SH-SY5Y (cell line): ENCODE data around the gene DTYMK.

Experiments
- GATA2 ChIP-seq: IDR thresholded peaks from 2 replicates; pipeline ENCODE4 v1.6.1; 2011; ENCODE audit warnings: mild to moderate bottlenecking, low read depth, low read length
- GATA3 ChIP-seq: IDR thresholded peaks from 2 replicates; pipeline ENCODE4 v1.6.1; 2011; ENCODE audit warnings: low read depth, mild to moderate bottlenecking, low read length, moderate library complexity

Gene DTYMK

DNA sequence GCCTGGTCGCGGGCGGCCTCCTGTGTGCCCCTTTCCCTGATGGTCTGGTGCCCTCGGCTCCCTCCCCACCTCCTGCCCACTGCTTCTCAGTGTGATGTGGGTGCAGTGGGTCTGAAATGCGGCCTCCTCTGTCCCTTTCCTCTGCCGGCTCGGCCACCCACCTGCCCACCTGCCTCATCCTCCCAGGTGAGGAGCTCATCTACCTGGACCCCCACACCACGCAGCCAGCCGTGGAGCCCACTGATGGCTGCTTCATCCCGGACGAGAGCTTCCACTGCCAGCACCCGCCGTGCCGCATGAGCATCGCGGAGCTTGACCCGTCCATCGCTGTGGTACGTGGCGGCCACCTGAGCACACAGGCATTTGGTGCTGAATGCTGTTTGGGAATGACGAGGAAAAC is 18.3 kb downstream of the DTYMK start:
- TF ChIP-seq GATA3, result no peak
- no peak for TF ChIP-seq GATA2

DNA sequence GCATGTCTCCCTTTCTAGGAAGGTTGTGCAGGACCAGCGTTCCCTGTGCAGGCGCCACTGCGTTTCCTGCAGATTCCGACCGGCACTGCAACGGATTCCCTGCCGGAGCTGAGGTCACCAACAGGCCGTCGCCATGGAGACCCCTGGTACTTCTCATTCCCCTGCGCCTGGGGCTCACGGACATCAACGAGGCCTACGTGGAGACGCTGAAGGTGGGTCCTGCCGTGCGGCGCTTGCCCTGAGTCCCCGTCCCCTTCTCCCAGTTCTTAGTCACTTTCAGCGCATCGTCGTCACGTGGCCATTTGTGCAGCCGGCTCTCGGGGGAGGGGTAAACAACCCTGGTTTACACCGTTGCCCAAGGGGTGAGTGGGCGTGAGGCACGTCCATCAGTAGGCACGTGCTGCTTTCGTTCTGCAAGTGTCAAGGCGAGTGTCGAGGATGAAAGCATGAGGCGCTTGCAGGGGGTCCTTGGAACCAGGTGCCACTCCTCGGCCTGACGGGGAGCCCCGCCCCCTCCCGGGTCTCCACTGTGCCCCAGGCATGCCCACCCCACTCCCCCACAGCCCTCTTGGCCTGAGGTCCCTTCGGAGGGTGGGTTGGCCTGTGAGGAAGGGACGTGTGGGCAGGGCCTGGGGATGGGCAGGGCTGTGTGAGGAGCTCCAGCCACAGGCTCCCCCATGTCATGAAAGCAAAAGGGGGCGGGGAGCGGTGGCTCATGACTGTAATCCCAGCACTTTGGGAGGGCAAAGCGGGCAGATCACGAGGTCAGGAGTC is 19.8 kb downstream of the DTYMK start:
- TF ChIP-seq GATA3 (no peak), GATA2 (no peak)

- TF ChIP-seq GATA3 (no peak), GATA2 (no peak)
Measured at GRCh38 chr2:241665731-241666440, 20.7 kb downstream of the DTYMK start.

- TF ChIP-seq GATA3, result no peak
- no peak for TF ChIP-seq GATA2
Measured at GRCh38 chr2:241660593-241661213, 25.9 kb downstream of the DTYMK start.

- TF ChIP-seq GATA3 (no peak), GATA2 (no peak)
Measured at GRCh38 chr2:241659150-241659739, 27.4 kb downstream of the DTYMK start.

GRCh38 chr2:241658296-241658695 is 28.3 kb downstream of the DTYMK start:
- TF ChIP-seq GATA3 (no peak), GATA2 (no peak)

GRCh38 chr2:241657786-241658254 is 28.8 kb downstream of the DTYMK start:
- TF ChIP-seq GATA3, result no peak
- TF ChIP-seq GATA2, result no peak

DNA sequence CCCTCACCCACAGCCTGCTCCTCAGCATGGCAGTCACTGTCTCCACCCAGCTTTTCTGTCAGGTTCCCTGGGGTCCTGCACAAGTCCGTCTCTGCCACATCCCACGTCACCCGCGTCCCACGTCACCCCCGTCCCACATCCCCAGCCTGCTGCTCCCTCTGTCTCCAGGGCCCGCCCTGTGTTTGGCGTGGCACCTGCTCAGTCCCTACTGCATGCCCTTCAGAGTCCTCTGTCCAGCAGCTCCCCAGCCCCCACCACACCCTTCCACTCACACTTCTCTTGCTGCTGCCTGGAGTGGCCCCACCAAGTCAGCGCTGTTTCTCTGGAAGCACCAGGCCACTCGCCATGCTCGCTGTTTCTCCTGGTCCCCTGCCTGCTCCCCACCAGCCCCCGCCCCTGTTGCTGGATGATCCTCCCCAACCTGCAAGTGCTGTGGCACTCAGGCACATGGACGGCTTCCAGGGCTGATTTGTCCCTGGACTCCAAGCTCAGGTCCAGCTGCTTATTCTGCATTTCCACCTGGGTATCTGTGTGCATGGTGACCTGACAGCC is 30.3 kb downstream of the DTYMK start:
- TF ChIP-seq GATA3 (no peak), GATA2 (no peak)

DNA sequence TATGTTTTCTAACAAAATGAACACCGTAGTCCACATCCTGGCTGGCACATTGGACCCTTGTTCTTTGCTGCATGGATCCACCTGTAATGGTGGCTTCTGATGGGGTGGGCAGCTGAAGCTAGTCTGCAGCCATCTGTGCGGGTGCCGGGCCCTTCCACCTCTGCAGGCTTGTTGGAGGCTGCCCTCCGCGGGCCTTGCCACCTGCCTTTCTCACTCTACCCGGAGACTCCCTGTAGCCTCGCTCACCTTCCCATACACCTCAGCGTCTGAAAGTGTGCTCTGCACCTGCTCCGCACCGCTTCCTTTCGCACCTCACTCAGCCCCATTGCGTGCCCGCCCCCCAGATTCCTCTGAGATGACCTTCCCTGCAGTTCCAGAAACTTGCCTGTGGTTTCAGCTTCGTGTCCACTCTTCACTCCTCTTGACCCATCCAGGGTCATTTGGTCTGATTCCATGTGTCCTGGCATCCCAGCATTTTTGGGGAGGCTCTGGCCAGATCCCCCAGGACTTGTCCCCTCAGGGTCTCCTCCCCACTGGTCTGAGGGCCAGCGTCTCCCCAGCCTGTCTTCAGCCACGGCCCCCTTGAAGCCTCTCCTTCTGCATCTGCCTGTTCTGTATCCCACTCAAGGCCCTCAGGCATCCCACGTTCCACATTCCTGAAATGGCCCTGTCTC is 31.0 kb downstream of the DTYMK start:
- TF ChIP-seq GATA2, result no peak
- no peak for TF ChIP-seq GATA3

- no peak for TF ChIP-seq GATA2
- TF ChIP-seq GATA3, result no peak
Measured at GRCh38 chr2:241654551-241654950, 32.1 kb downstream of the DTYMK start.

GRCh38 chr2:241653210-241653750 is 33.3 kb downstream of the DTYMK start:
- TF ChIP-seq GATA2 (no peak), GATA3 (no peak)

GRCh38 chr2:241652722-241653121 is 33.9 kb downstream of the DTYMK start:
- TF ChIP-seq GATA2 (no peak), GATA3 (no peak)

GRCh38 chr2:241652142-241652541 is 34.5 kb downstream of the DTYMK start:
- no peak for TF ChIP-seq GATA2

DNA sequence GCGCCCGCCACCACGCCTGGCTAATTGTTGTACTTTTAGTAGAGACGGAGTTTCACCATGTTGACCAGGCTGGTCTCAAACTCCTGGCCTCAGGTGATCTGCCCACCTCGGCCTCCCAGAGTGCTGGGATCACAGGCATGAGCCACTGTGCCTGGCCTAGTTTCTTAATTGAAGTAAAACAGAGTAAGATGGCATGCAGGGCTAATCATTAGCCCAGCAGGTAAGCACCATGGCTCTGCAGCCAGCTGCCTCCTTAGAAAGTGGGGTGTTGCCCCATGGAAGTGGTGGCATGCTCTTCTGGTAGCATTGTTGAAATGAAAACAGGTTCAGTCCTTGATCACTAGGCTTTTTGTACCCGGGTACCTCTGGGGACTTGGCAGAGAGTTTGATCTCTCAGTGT is 36.7 kb downstream of the DTYMK start:
- TF ChIP-seq GATA2, result no peak
- TF ChIP-seq GATA3, result no peak
